Kidney glomerular epithelial cell (primary cell): ENCODE results near the gene RCHY1.
"Not testable (repeated sequence)": the region's sequence is repeated elsewhere in the genome, so short reads cannot be mapped to it uniquely, and the experiment has no call there.

Source experiments
- DNase-seq: peaks from one replicate; lab custom pipeline; 2025; lab: John Stamatoyannopoulos, UW

Gene RCHY1

GRCh38 chr4:75516144-75516543, 1.9 kb upstream of the RCHY1 start:
- DNase-seq: no peak

GRCh38 chr4:75514949-75515612, 878 bp upstream of the RCHY1 start:
- no peak for DNase-seq

- peak; percentile 49 for DNase-seq
These were observed 575 bp downstream of the RCHY1 start for GRCh38 chr4:75513526-75514130.

GRCh38 chr4:75512386-75513211, 1.6 kb downstream of the RCHY1 start:
- DNase-seq: peak; percentile 77

GRCh38 chr4:75511841-75512240, 2.4 kb downstream of the RCHY1 start:
- DNase-seq: no peak

- DNase-seq: not testable (repeated sequence)
These were observed 4.6 kb downstream of the RCHY1 start for GRCh38 chr4:75509592-75509991.

- no peak for DNase-seq
These were observed 8.6 kb downstream of the RCHY1 start for GRCh38 chr4:75505630-75506029.

GRCh38 chr4:75502671-75503070, 11.5 kb downstream of the RCHY1 start:
- no peak for DNase-seq

- no peak for DNase-seq
These were observed 14.3 kb downstream of the RCHY1 start for GRCh38 chr4:75499900-75500299.

- no peak for DNase-seq
These were observed 16.2 kb downstream of the RCHY1 start for GRCh38 chr4:75498041-75498440.

- DNase-seq: peak; percentile 17
These were observed 17.1 kb downstream of the RCHY1 start for GRCh38 chr4:75497133-75497532.

GRCh38 chr4:75496406-75496805, 17.8 kb downstream of the RCHY1 start:
- DNase-seq: no peak

GRCh38 chr4:75495476-75495875, 18.7 kb downstream of the RCHY1 start:
- no peak for DNase-seq

- DNase-seq: no peak
These were observed 19.6 kb downstream of the RCHY1 start for GRCh38 chr4:75494563-75494962.

GRCh38 chr4:75490155-75490554, 24.0 kb downstream of the RCHY1 start:
- no peak for DNase-seq

- no peak for DNase-seq
These were observed 30.0 kb downstream of the RCHY1 start for GRCh38 chr4:75484190-75484589.

- DNase-seq: no peak
These were observed 37.0 kb downstream of the RCHY1 start for GRCh38 chr4:75477201-75477600.

GRCh38 chr4:75470738-75471137, 43.5 kb downstream of the RCHY1 start:
- no peak for DNase-seq

GRCh38 chr4:75469896-75470295, 44.3 kb downstream of the RCHY1 start:
- DNase-seq: no peak

- DNase-seq: no peak
These were observed 56.8 kb downstream of the RCHY1 start for GRCh38 chr4:75457365-75457764.

- no peak for DNase-seq
These were observed 80.1 kb downstream of the RCHY1 start for GRCh38 chr4:75434105-75434504.

GRCh38 chr4:75432683-75433082, 81.5 kb downstream of the RCHY1 start:
- peak; percentile 6 for DNase-seq

- DNase-seq: no peak
These were observed 85.0 kb downstream of the RCHY1 start for GRCh38 chr4:75429208-75429607.
